Measurements from ENCODE around the gene GATB.
"Not testable (repeated sequence)": the region's sequence is repeated elsewhere in the genome, so short reads cannot be mapped to it uniquely, and the experiment has no call there.

Gene GATB

DNA sequence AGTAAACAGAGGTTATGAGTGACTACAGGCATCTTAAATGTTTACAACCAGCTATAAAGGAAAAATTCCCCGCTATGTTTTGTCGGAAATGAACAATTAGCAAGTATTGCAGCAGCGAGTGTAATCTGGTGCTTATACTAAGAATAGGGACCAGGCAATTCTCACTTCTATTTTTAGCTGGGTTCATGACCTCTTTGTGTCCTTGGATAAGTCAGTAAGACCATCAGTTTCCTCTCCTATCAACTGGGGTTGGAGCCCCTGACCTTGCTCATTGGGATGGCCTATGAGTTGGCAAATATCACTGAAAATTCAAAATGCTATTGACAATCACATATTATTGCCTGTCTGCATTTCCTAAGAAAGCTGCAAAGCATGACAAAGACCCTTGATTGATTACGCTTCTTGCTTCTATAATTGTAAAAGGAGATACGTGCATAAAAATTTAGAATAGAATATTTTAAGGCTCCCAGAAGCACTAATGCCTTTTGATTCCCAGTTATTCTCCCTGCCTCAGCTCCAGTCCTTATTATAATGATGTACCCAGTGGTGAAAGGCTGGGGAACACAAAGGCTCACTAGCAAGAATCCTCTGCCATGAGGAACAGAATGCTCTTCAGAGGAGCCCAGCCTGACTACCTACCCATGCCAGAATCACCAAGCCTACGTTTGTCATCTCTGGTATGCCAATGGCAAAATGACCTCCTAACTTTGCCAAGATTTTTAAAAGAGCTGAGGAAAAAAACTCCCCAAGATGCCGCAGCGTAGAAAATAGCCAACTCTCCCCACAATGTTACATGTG, 21.9 kb downstream of the GATB start:
- FAIRE-seq, result no peak
- TF ChIP-seq, protein P1, sequence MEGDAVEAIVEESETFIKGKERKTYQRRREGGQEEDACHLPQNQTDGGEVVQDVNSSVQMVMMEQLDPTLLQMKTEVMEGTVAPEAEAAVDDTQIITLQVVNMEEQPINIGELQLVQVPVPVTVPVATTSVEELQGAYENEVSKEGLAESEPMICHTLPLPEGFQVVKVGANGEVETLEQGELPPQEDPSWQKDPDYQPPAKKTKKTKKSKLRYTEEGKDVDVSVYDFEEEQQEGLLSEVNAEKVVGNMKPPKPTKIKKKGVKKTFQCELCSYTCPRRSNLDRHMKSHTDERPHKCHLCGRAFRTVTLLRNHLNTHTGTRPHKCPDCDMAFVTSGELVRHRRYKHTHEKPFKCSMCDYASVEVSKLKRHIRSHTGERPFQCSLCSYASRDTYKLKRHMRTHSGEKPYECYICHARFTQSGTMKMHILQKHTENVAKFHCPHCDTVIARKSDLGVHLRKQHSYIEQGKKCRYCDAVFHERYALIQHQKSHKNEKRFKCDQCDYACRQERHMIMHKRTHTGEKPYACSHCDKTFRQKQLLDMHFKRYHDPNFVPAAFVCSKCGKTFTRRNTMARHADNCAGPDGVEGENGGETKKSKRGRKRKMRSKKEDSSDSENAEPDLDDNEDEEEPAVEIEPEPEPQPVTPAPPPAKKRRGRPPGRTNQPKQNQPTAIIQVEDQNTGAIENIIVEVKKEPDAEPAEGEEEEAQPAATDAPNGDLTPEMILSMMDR (IDR thresholded peaks at IDR 0.05; ENCODE audit: insufficient read depth, missing control alignments), result no peak

DNA sequence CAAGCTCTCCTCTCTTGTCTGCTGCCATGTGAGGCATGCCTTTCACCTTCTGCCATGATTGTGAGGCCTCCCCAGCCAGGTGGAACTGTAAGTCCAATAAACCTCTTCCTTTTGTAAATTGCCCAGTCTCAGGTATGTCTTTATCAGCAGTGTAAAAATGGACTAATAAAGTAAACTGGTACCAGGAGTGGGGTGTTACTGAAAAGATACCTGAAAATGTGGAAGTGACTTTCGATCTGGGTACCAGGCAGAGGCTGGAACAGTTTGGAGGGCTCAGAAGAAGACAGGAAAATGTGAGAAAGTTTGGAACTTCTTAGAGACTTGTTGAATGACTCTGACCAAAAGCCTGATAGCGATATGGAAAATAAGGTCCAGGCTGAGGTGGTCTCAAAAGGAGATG, 24.0 kb downstream of the GATB start:
- not testable (repeated sequence) for DNase-seq (ENCODE audit: insufficient read length, low spot score); FAIRE-seq

More for the DNA sequence above, 21.9 kb downstream of the GATB start:
- no peak for DNase-seq (ENCODE audit: insufficient read length, low spot score)

DNA sequence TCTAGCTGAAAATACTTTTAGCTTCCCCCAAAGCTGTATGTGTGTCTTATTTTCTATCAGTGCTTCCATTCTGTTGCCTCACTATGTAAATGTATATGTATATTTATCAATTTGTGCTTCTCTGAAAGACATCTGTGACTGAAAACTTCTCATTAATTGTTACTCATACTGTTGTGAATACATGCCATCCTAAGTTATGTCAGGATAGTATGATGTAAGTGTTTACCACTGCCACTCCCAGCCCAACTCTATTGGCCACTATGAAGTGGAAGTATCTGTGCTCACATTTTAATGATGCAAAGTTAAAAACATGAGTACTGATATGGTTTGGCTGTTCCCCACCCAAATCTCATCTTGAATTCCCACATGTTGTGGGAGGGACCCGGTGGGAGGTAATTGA, 24.4 kb downstream of the GATB start:
- FAIRE-seq, result no peak
- DNase-seq (ENCODE audit: insufficient read length, low spot score), result no peak
- TF ChIP-seq, protein P1 (IDR thresholded peaks at IDR 0.05; ENCODE audit: insufficient read depth, missing control alignments), result no peak

DNA sequence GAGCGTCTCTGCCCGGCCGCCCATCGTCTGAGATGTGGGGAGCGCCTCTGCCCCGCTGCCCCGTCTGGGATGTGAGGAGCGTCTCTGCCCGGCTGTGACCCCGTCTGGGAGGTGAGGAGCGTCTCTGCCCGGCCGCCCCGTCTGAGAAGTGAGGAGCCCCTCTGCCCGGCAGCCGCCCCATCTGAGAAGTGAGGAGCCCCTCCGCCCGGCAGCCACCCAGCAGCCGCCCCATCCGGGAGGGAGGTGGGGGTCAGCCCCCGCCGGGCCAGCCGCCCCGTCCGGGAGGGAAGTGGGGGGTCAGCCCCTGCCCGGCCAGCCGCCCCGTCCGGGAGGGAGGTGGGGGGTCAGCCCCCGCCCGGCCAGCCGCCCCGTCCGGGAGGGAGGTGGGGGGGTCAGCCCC, 29.1 kb downstream of the GATB start:
- DNase-seq (ENCODE audit: insufficient read length, low spot score), result not testable (repeated sequence)

DNA sequence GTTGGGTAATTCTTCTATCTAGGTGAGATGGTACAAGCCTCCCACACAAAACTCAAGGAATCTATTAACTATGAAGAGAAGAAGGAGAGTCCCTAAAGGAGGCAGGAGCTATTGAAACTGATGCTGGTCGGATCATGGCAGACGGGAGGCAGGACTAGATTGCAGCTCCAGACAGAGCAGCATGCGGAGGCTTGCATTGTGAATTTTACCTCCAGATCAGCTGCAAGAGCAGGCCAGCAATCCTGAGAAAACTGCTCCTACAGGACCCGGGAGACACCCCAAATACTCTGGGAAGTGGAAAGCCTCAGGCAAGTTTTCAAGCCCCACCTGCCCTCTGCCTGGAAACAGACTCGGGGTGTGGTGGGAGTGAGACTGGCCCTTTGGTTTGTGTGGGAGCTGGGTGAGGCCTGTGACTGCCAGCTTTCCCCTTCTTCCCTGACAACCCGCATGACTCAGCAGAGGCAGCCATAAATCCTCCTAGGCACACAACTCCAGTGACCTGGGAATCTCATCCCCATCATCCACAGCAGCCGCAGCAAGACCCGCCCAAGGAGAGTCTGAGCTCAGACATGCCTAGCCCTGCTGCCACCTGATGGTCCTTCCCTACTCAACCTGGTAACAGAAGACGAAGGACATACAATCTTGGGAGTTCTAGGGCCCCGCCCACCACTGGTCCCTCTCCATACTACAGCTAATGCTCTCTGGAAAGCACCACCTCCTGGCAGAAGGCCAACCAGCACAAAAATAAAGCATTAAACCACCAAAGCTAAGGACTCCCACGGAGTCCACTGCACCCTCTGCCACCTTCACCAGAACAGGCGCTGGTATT, 30.9 kb downstream of the GATB start:
- TF ChIP-seq, protein P1 (IDR thresholded peaks at IDR 0.05; ENCODE audit: insufficient read depth, missing control alignments), result no peak
- FAIRE-seq (no peak), DNase-seq (ENCODE audit: insufficient read length, low spot score) (no peak)

More for the DNA sequence above, 29.1 kb downstream of the GATB start:
- FAIRE-seq, result not testable (repeated sequence)

DNA sequence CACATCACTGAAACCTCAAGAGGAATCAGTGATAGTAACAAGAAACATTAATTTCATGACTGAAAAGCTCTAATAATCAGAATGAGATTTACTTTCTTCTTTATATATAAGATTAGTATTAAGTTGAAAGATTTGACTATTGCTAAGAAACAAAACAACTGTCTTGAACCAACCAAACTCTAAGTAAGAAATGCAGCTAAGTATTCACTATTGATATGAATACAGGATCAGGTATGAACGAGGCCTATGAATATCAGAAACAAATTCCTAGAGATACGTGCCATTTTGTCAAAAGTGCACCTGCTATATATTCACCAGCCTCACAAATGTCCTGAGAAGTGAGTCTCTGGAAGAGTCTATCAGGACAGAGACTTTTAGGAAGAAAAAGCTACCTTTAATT, 32.1 kb downstream of the GATB start:
- FAIRE-seq (no peak), DNase-seq (ENCODE audit: insufficient read length, low spot score) (no peak)
- TF ChIP-seq, protein P1 (IDR thresholded peaks at IDR 0.05; ENCODE audit: insufficient read depth, missing control alignments), result no peak

DNA sequence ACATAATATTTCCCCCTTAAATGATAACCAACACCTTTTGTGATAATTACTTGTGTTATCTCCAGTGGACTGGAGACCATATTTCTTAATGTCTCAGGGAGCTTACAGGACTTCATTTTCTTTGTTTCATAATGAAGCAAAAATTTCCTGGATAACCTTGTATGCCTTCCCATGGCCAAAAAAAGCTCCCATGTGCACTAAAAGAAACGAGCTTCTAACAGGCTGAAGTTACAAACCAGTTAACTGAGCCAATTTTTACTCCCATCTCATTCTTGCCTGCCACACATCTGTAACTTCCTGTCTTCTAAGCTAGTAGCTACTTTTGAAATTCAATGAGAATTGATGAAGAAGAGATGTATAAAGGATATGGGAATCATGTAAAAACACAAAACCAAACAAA, 32.8 kb downstream of the GATB start:
- no peak for FAIRE-seq
- DNase-seq (ENCODE audit: insufficient read length, low spot score), result no peak
- TF ChIP-seq, protein P1 (IDR thresholded peaks at IDR 0.05; ENCODE audit: insufficient read depth, missing control alignments), result no peak

DNA sequence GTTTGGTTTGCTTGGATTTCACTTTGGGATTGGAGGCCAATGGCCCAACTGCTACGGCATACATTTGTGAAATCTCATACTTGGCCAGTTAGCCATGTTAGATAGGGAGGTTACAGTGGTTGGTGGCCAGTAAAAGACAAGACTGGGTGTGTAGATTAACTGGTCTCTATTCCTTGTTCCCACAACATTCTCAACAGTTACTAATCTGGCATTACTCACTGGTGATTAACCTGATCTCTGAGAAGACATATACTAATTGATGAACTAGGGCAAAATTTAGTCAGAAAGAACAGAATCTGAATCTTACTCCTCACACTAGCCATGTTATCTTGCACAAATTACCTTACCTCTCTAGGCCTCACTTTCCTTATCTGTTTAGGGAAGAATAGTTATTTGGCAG, 33.4 kb downstream of the GATB start:
- FAIRE-seq (peak; percentile 25), DNase-seq (ENCODE audit: insufficient read length, low spot score) (no peak)
- TF ChIP-seq, protein P1 (IDR thresholded peaks at IDR 0.05; ENCODE audit: insufficient read depth, missing control alignments), result no peak
